HG03575 (cell line): ENCODE results near the gene IQGAP3.
"Not testable (repeated sequence)": the region's sequence is repeated elsewhere in the genome, so short reads cannot be mapped to it uniquely, and the experiment has no call there.

Source experiments
- ATAC-seq: cut with Tn5 transposase; IDR thresholded peaks from one replicate; pipeline ENCODE4 v1.9.1; 2021; ENCODE audit not compliant: unreplicated experiment, insufficient number of reproducible peaks, low FRiP score; ENCODE audit errors: extremely low read depth

IQGAP3 gene

GRCh38 chr1:156571919-156572662 lies at the start of gene IQGAP3:
TSS of gene IQGAP3 (minus strand) at chr1:156572565. CDS start at chr1:156572529, 36 bp downstream.
- ATAC-seq: no peak

DNA sequence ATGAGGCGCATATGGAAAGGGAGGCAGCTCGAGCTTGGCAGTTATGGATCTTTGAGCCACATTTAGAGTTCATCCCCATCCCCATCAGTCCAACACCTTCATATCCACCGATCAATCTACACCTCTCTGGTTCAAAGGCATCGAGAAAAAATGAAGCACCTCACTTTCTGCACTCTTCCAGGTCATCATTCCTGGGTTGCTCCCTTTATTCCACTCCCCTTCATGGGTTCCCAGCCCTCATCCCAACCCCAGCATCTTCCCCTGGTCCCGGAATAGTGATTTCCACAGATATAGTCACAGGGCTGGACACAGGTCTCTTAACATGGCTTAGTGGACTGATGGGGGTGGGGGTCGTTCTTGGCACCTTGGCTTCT lies 47.2 kb upstream of the IQGAP3 start:
- no peak for ATAC-seq

- ATAC-seq: no peak
Measured at GRCh38 chr1:156618853-156619581, 46.7 kb upstream of the IQGAP3 start, which contains the start of gene HAPLN2. TSS of gene HAPLN2 (plus strand) at chr1:156619415. CDS start at chr1:156623491, 4,076 bp downstream.

- no peak for ATAC-seq
Measured at GRCh38 chr1:156616463-156616862, 44.1 kb upstream of the IQGAP3 start.

DNA sequence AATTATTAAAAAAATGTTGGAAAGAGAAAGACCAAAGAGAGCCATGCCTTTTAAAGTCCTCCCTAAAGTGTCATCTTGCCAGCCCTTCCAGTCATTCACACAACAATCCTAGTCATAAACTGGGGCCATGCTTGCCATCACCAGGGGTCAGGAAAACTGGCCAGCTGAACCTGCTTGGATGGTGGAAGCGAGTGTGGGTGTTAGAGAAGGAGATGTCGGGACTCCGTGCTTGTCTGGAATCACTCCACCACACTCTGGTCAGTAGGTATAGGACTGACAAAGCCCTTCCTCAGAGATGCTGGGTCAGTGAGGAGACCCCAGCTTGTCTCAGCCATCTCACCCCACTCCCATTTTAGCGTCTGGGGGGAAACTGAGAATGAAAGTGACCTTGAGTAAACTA lies 43.6 kb upstream of the IQGAP3 start:
- ATAC-seq: no peak

DNA sequence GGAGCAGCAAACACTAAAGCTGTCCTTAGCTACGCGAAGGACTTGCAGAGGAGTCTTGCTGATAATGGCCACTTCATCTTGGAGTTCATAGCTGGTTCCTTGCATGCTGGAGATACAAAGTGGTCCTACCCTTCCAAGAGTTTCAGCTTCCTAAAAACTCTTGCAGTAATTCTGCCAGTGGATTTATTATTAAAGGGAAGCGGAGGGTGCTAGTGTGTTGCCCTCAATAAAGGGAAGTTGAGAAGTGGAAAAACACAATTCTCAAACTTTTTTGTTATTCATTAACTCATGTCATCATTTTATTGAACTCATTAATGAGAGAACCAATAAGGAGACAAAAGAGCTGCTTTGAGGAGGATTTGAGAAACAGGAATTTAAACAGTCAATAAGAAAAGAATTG lies 40.3 kb upstream of the IQGAP3 start:
- ATAC-seq: no peak

DNA sequence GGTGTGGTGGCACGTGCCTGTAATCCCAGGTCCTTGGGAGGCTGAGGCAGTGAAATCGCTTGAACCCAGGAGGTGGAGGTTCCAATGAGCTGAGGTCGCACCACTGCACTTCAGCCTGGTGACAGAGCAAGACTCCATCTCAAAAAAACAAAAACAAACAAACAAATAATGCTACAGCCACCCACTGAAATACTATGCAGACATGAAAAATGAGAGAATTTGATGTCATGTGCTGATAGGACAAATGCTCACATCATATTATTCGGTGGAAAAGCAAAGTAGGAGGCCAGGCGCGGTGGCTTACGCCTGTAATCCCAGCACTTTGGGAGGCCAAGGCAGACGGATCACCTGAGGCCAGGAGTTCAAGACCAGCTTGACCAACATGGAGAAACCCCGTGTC lies 37.7 kb upstream of the IQGAP3 start:
- not testable (repeated sequence) for ATAC-seq

DNA sequence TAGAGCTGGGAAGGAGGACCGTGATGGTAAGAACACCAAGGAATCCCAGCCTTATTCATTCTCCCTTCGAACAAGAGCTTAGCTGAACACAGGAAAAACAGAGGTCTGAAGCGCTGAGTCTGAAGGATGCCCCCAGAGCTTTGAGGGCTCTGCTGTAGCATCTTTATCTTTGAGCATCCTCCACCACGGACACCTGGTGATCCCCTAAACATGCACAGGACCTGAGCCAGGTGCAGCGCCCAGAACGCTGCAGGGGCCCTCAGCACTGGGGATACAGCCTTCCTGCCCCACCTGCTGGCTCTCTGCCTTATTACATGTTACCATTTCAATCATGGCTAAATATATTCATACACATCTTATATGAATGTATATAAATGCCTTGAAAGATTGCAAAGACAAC lies 36.6 kb upstream of the IQGAP3 start:
- ATAC-seq: no peak

DNA sequence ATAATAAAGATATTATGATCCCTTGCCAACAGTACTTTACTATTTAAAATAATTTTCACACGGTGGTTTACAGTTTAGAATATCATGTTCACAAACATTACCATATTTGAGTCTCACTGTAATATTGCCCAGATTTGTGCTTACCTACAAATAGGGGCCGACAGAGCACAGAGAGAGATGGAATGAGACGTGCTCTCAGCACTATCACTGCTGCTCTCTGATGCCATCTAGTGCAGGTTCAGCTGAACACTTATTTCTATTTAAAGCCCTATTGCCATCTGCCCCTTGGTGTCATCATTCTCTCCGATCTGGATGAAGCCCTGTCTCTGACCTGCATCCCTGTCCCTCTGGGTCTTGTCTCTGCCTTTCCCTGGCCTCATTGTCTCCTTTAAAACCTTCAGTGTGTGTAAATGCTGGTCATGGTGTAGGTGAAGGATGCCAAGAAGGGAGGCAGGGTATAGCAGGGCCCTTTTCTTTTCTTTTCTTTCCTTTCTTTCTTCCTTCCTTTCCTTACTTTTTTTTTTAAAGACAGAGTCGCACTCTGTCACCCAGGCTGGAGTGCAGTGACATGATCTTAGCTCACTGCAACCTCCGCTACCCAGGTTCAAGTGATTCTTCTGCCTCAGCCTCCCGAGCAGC lies 35.8 kb upstream of the IQGAP3 start:
- no peak for ATAC-seq

- not testable (repeated sequence) for ATAC-seq
Measured at GRCh38 chr1:156607344-156607743, 35.0 kb upstream of the IQGAP3 start.

DNA sequence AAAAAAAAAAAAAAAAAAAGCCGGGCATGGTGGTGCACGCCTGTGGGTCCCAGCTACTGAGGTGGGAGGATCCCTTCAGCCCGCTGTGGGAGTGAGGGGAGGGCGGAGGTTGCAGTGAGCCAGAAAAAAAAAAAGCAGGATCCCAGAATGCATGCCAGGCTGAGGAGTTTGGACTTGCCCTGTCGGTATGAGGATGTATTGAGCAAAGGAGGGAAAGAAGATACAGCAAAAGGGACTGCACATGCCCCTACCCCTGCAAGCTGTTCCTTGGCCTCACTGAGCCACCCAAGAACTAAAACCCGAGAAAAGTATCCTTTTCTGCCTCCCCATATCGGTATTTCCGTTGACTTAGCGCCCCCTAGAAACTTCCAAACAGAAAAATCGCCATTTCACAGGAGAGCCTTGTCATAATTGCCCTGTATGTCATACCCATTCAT lies 30.2 kb upstream of the IQGAP3 start:
- ATAC-seq: no peak

- no peak for ATAC-seq
Measured at GRCh38 chr1:156601892-156602291, 29.5 kb upstream of the IQGAP3 start.

GRCh38 chr1:156601122-156601830 lies 28.9 kb upstream of the IQGAP3 start, which contains the start of gene GPATCH4:
TSS of gene GPATCH4 (minus strand) at chr1:156601479.
- ATAC-seq: no peak

GRCh38 chr1:156600733-156601121 lies 28.4 kb upstream of the IQGAP3 start:
- ATAC-seq: no peak

GRCh38 chr1:156599811-156600210 lies 27.4 kb upstream of the IQGAP3 start:
- no peak for ATAC-seq

DNA sequence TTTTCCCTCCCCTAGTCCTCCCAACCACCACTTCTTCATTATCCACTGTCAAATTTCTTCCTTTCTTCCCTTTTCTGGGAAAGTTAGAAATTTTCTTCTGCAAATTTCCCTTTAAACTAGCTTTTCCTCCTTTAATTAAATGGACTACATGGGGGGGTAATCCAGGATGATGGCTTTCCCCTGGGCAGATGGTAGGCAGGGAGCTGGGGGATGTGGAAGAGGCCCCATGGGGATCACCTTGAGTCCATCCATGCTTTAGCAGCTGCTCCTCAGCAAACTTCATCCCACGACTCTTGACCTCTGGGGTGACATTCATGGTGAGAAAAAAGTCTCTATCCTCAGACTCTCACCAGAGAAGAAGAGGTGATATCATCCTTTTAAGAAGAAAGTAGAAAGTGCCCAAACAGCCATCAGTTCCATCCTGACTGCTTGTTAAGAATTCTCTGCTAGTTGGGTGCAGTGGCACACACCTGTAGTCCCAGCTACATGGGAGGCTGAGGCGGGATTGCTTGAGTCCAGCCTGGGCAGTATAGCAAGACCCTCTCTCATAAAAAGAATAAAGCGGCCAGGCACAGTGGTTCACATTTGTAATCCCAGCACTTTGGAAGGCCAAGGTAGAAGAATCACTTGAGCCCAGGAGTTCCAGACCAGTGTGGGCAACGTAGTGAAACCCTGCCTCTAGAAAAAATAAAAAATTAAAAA lies 26.5 kb upstream of the IQGAP3 start:
- no peak for ATAC-seq

- ATAC-seq: no peak
Measured at GRCh38 chr1:156598125-156598524, 25.8 kb upstream of the IQGAP3 start.

GRCh38 chr1:156596426-156596825 lies 24.1 kb upstream of the IQGAP3 start:
- no peak for ATAC-seq

GRCh38 chr1:156595016-156595415 lies 22.7 kb upstream of the IQGAP3 start:
- ATAC-seq: no peak
